Upper lobe of left lung (tissue), 4 donors: ENCODE results near the gene UGT1A4.

ENCODE experiments used
- POLR2A ChIP-seq, 4 donors: fragments of 450-650 bp; IDR thresholded peaks; one replicate each; pipeline ENCODE4 v1.5.1; 2016 to 2017; ENCODE audit warnings: antibody characterized with exemption in 4 of 4, mild to moderate bottlenecking in 2 of 4
- TF ChIP-seq, protein P1 (sequence below), 6 experiments: fragments of 450-650 bp in 4 of 6; fragments of 200-600 bp in 2 of 6; sonication (generic) in 2 of 6; IDR thresholded peaks; one replicate each; pipeline ENCODE4 v1.5.1; 2016 to 2019; ENCODE audit warnings: antibody characterized with exemption in 6 of 6

DNA sequence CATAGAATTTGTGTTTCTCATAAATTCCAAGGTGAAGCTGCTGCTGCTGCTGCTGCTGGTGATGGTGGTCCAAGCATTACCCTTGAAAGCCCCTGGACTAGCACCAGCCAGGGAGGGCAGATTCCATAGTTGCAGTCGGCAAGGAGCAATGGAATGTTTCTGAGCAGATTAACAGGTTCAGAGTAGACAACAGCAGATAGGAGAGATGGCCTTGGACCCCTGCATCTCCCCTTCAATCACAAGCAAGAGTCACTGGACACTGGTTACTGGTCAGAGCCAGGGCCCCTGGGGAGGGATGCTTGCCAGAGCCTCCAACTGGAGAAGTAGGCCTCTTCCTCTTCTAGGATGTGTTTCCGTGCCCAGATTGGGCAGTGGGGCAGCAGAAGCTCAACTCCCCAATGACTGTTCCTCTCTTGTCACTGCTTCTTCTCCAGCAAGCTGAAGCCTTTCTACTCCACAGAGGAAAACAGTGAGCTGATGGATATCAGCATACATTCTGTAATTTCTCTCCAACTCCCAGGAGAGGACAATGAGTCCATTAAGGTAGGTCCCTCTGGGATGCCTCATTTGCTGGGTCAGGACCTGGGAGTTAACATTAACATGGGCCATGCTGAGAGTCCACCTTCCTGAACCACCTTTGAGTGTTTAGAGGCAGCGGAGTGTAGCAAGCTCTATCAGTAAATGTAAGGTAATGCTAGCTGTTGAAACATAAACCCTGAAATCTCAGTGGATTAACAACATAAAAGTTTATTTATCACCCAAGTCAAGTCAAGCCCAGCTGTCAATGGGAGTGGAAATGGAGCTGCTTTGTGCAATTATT lies 94.9 kb downstream of the UGT1A4 start:
- TF ChIP-seq POLR2A (IDR thresholded peaks at IDR 0.05), result no peak
- TF ChIP-seq, protein P1, sequence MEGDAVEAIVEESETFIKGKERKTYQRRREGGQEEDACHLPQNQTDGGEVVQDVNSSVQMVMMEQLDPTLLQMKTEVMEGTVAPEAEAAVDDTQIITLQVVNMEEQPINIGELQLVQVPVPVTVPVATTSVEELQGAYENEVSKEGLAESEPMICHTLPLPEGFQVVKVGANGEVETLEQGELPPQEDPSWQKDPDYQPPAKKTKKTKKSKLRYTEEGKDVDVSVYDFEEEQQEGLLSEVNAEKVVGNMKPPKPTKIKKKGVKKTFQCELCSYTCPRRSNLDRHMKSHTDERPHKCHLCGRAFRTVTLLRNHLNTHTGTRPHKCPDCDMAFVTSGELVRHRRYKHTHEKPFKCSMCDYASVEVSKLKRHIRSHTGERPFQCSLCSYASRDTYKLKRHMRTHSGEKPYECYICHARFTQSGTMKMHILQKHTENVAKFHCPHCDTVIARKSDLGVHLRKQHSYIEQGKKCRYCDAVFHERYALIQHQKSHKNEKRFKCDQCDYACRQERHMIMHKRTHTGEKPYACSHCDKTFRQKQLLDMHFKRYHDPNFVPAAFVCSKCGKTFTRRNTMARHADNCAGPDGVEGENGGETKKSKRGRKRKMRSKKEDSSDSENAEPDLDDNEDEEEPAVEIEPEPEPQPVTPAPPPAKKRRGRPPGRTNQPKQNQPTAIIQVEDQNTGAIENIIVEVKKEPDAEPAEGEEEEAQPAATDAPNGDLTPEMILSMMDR (IDR thresholded peaks at IDR 0.05), result no peak
